GM12878 (cell line): ENCODE data around the gene TBX15. TPM values are rescaled to one million over a fixed set of nuclear protein-coding genes. Genes with fewer than 3 reads are reported as not detected.

Experiments
- ATAC-seq: fragments of 200-7000 bp; cut with Tn5 transposase; 3 replicates; pipeline ENCODE4 v1.9.1; 2020; ENCODE audit warnings: mild to moderate bottlenecking, moderate library complexity
- BruUV-seq: library from RNA; stranded (reverse); fragments of 400-500 nt; replicated peaks from 2 replicates; lab custom pipeline; 2021; lab: Mats Ljungman, UMichigan
- CTCF ChIA-PET: fragments of 300-600 bp; sonication (Branson Sonifier 250); formaldehyde crosslinking; extraction: SDS; loops from one replicate; lab custom pipeline; 2021; ENCODE audit warnings: inconsistent platforms; lab: Yijun Ruan, JAX
- POLR2A ChIA-PET: fragments of 350-600 bp; formaldehyde crosslinking; extraction: SDS; loops from one replicate; lab custom pipeline; 2021; ENCODE audit warnings: inconsistent platforms; lab: Charles Lee
- RAD21 ChIA-PET: fragments of 300-600 bp; sonication (Branson Sonifier 250); formaldehyde crosslinking; loops from one replicate; lab custom pipeline; 2023; ENCODE audit warnings: antibody characterized with exemption; ENCODE audit not compliant: unreplicated experiment; lab: Charles Lee
- SMC1A ChIA-PET: fragments of 300-600 bp; sonication (Branson Sonifier 250); formaldehyde crosslinking; loops from one replicate; lab custom pipeline; 2023; ENCODE audit not compliant: unreplicated experiment, uncharacterized antibody; lab: Charles Lee
- DNase-seq: peaks from one replicate; pipeline ENCODE4 v3.0.0-alpha.2; 2011; ENCODE audit warnings: low read depth, low spot score
- FAIRE-seq: peaks from 3 replicates; lab custom pipeline; 2011; peaks lifted over from hg19 to GRCh38; lab: Jason Lieb, UNC
- H2AFZ ChIP-seq: 2 replicates; pipeline ENCODE4 v1.6.0; 2011; ENCODE audit warnings: low read depth, low read length, control low read depth; ENCODE audit not compliant: control insufficient read depth
- H3K27ac ChIP-seq: 2 replicates; pipeline ENCODE4 v1.5.1; 2011; ENCODE audit warnings: control low read depth; ENCODE audit not compliant: control insufficient read depth, insufficient read depth
- H3K27me3 ChIP-seq, 2 experiments: replicated peaks in 1 of 2; 2 replicates each; pipeline versions ENCODE4 v1.6.0 to v1.6.1; 2011; ENCODE audit warnings: low read length in 1 of 2; ENCODE audit not compliant: control insufficient read depth in 2 of 2, insufficient read depth in 2 of 2
- H3K36me3 ChIP-seq, 2 experiments: 2 replicates each; pipeline ENCODE4 v1.5.1; 2011; ENCODE audit warnings: low read length in 1 of 2; ENCODE audit not compliant: control insufficient read depth in 2 of 2, insufficient read depth in 2 of 2
- H3K4me1 ChIP-seq: 2 replicates; pipeline ENCODE4 v1.6.1; 2011; ENCODE audit warnings: mild to moderate bottlenecking, low read length, moderate library complexity, mixed read lengths; ENCODE audit not compliant: control insufficient read depth, insufficient read depth
- H3K4me2 ChIP-seq: 2 replicates; pipeline ENCODE4 v1.6.0; 2011; ENCODE audit warnings: control low read depth; ENCODE audit not compliant: control insufficient read depth, insufficient read depth
- H3K4me3 ChIP-seq: fragments of 200-600 bp; sonication (generic); 2 replicates; pipeline ENCODE4 v1.5.1; 2016
- H3K79me2 ChIP-seq: 2 replicates; pipeline ENCODE4 v1.6.0; 2011; ENCODE audit warnings: low read length; ENCODE audit not compliant: control insufficient read depth, insufficient read depth
- H3K9ac ChIP-seq: 2 replicates; pipeline ENCODE4 v1.8.0; 2011; ENCODE audit warnings: low read length, control low read depth, mixed read lengths; ENCODE audit not compliant: control insufficient read depth, insufficient read depth
- H3K9me3 ChIP-seq: replicated peaks from 3 replicates; pipeline ENCODE4 v1.5.1; 2011; ENCODE audit warnings: mild to moderate bottlenecking, low read length; ENCODE audit not compliant: control insufficient read depth, insufficient read depth
- H4K20me1 ChIP-seq: 2 replicates; pipeline ENCODE4 v1.6.0; 2011; ENCODE audit not compliant: control insufficient read depth, insufficient read depth
- EED ChIP-seq: sonication (generic); IDR thresholded peaks from 2 replicates; pipeline ENCODE4 v1.6.1; 2016; ENCODE audit warnings: antibody characterized with exemption, low read depth
- EP300 ChIP-seq, 2 experiments: fragments of 150-350 bp in 1 of 2; IDR thresholded peaks; 2 replicates each; pipeline ENCODE4 v1.6.1; 2011 to 2012; ENCODE audit warnings: low read depth in 2 of 2, low read length in 2 of 2, borderline replicate concordance in 1 of 2, improper control_type of control experiment in 1 of 2, inconsistent platforms in 1 of 2; ENCODE audit not compliant: control insufficient read depth in 1 of 2
- HCFC1 ChIP-seq: fragments of 150-350 bp; IDR thresholded peaks from 2 replicates; pipeline ENCODE4 v1.6.1; 2014; ENCODE audit warnings: low read length
- IRF4 ChIP-seq: IDR thresholded peaks from 2 replicates; pipeline ENCODE4 v1.6.1; 2011; ENCODE audit warnings: low read depth, low read length
- KAT2A ChIP-seq: conservative IDR thresholded peaks from 2 replicates; pipeline ENCODE4 v1.6.1; 2011; ENCODE audit warnings: low read depth, low read length; ENCODE audit not compliant: control insufficient read depth
- MAX ChIP-seq: IDR thresholded peaks from 2 replicates; pipeline ENCODE4 v1.6.1; 2012; ENCODE audit warnings: low read depth, low read length, improper control_type of control experiment
- MEF2A ChIP-seq: IDR thresholded peaks from 2 replicates; pipeline ENCODE4 v1.6.1; 2011; ENCODE audit warnings: low read depth, mild to moderate bottlenecking, low read length, moderate library complexity; ENCODE audit not compliant: insufficient read depth
- MYB ChIP-seq: fragments of 150-350 bp; IDR thresholded peaks from 2 replicates; pipeline ENCODE4 v1.6.1; 2014; ENCODE audit warnings: mild to moderate bottlenecking, low read depth, low read length, borderline replicate concordance
- NRF1 ChIP-seq: conservative IDR thresholded peaks from 2 replicates; pipeline ENCODE4 v1.6.1; 2011; ENCODE audit warnings: mild to moderate bottlenecking, low read depth, low read length, improper control_type of control experiment
- POU2F2 ChIP-seq: IDR thresholded peaks from 3 replicates; pipeline ENCODE4 v1.6.1; 2011; ENCODE audit warnings: low read depth, mild to moderate bottlenecking, low read length, borderline replicate concordance
- RAD51 ChIP-seq: fragments of 450-650 bp; IDR thresholded peaks from 2 replicates; pipeline ENCODE4 v1.6.1; 2016; ENCODE audit warnings: moderate library complexity, mild to moderate bottlenecking, inconsistent platforms
- SP1 ChIP-seq: IDR thresholded peaks from one replicate; pipeline ENCODE4 v1.6.1; 2011; ENCODE audit warnings: low read depth, low read length
- STAT1 ChIP-seq: fragments of 450-650 bp; conservative IDR thresholded peaks from 2 replicates; pipeline ENCODE4 v1.6.1; 2014; ENCODE audit warnings: antibody characterized with exemption, mild to moderate bottlenecking
- TCF12 ChIP-seq: IDR thresholded peaks from 2 replicates; pipeline ENCODE4 v1.6.1; 2011; ENCODE audit warnings: low read depth, mild to moderate bottlenecking, low read length
- ZNF217 ChIP-seq: fragments of 450-650 bp; IDR thresholded peaks from 2 replicates; pipeline ENCODE4 v1.6.1; 2017; ENCODE audit warnings: antibody characterized with exemption, mild to moderate bottlenecking
- ZSCAN29 ChIP-seq: fragments of 450-650 bp; IDR thresholded peaks from 2 replicates; pipeline ENCODE4 v1.6.1; 2017; ENCODE audit warnings: mild to moderate bottlenecking, moderate library complexity
- WGBS: methylation state at CpG from one replicate; pipeline ENCODE4 v1.1.6; 2016; ENCODE audit warnings: low lambda C conversion rate; ENCODE audit not compliant: insufficient replicate concordance, insufficient coverage; ENCODE audit errors: missing lambda C conversion rate; 5-methylcytosine and 5-hydroxymethylcytosine counted together
- in situ Hi-C: fragments of 300-500 bp; cut with MboI; formaldehyde crosslinking; loops from 9 replicates; pipeline ENCODE4 v1.14.3; 2018; ENCODE audit warnings: mixed read lengths
- intact Hi-C: fragments of 100-400 bp; cut with micrococcal nuclease; formaldehyde crosslinking; loops from one replicate; pipeline ENCODE4 v1.14.2; 2022; ENCODE audit not compliant: unreplicated experiment
- polyA plus RNA-seq, 11 experiments: library from polyadenylated mRNA; depleted of rRNA in 4 of 11; unstranded in 6 of 11; stranded (reverse) in 5 of 11; fragments of >200 nt; fragmentation: Nextera tagmentation in 4 of 11; fragmentation: Illumina TruSeq in 1 of 11; extraction: Ambion mirVana in 4 of 11; extraction: Trizol in 1 of 11; gene quantifications; 1 replicate in 1 of 11; 2 replicates in 10 of 11; pipeline versions ENCODE4 v1.2.1 to v1.2.3, GENCODE V29; 2011 to 2016; ENCODE audit warnings: inconsistent platforms in 2 of 11, missing spikeins in 2 of 11, low read depth in 1 of 11
- total RNA-seq, 4 experiments: library from RNA; depleted of rRNA in 3 of 4; stranded (reverse); fragments of >200 nt in 3 of 4; fragmentation: Illumina TruSeq in 1 of 4; extraction: Trizol in 1 of 4; gene quantifications; 2 replicates each; pipeline versions ENCODE4 v1.2.1 to v1.2.3, GENCODE V29; 2013 to 2021
- TF ChIP-seq, protein P1 (sequence below): fragments of 450-650 bp; formaldehyde crosslinking; IDR thresholded peaks from 2 replicates; pipeline ENCODE4 v1.5.0; 2022; ENCODE audit warnings: mild to moderate bottlenecking, missing genetic modification characterization

Gene TBX15
- total and polyA plus RNA-seq, 10 of the 15 experiments (the other 5 are each of a cell fraction or from before 2014, with no cell fraction given) = 0.64 to 9.4 (median 0.99) TPM

GRCh38 chr1:119032986-119033385, 44.8 kb upstream of the TBX15 start:
- in situ Hi-C loops (no loop called here), intact Hi-C loops (no loop called here)
- FAIRE-seq (no peak), ATAC-seq (no peak), DNase-seq (no peak)
- TF ChIP-seq IRF4 (no peak), STAT1 (no peak), ZNF217 (no peak), TCF12 (no peak), NRF1 (no peak), RAD51 (no peak), EED (no peak), MEF2A (no peak), POU2F2 (no peak), HCFC1 (no peak), MYB (no peak), MAX (no peak), KAT2A (no peak), ZSCAN29 (no peak), SP1 (no peak), EP300 (IDR thresholded peaks at IDR 0.05; ENCODE audit: borderline replicate concordance in 1 of 2, control insufficient read depth in 1 of 2, low read depth in 2 of 2, low read length in 2 of 2) (no peak)
- TF ChIP-seq, protein P1, sequence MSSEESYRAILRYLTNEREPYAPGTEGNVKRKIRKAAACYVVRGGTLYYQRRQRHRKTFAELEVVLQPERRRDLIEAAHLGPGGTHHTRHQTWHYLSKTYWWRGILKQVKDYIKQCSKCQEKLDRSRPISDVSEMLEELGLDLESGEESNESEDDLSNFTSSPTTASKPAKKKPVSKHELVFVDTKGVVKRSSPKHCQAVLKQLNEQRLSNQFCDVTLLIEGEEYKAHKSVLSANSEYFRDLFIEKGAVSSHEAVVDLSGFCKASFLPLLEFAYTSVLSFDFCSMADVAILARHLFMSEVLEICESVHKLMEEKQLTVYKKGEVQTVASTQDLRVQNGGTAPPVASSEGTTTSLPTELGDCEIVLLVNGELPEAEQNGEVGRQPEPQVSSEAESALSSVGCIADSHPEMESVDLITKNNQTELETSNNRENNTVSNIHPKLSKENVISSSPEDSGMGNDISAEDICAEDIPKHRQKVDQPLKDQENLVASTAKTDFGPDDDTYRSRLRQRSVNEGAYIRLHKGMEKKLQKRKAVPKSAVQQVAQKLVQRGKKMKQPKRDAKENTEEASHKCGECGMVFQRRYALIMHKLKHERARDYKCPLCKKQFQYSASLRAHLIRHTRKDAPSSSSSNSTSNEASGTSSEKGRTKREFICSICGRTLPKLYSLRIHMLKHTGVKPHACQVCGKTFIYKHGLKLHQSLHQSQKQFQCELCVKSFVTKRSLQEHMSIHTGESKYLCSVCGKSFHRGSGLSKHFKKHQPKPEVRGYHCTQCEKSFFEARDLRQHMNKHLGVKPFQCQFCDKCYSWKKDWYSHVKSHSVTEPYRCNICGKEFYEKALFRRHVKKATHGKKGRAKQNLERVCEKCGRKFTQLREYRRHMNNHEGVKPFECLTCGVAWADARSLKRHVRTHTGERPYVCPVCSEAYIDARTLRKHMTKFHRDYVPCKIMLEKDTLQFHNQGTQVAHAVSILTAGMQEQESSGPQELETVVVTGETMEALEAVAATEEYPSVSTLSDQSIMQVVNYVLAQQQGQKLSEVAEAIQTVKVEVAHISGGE (CRISPR knock-in tag) = no peak
- H2AFZ ChIP-seq = no peak overlapping the region
- H3K9ac ChIP-seq = no peak overlapping the region
- ChIA-PET SMC1A (no interaction called here), POLR2A (no interaction called here), CTCF (no interaction called here), RAD21 (no interaction called here)
- no peaks in the 10 kb centered on the region for H3K36me3 ChIP-seq
- H4K20me1 ChIP-seq = no peaks in the 10 kb centered on the region
- WGBS = over 99% methylated on average over 22 of the region's 22 CpGs
- no peaks in the 10 kb centered on the region for H3K4me1 ChIP-seq
- no peak overlapping the region for H3K4me3 ChIP-seq
- no peaks in the 10 kb centered on the region for H3K9me3 ChIP-seq
- no peak overlapping the region for H3K27ac ChIP-seq
- no peaks in the 10 kb centered on the region for H3K79me2 ChIP-seq
- H3K27me3 ChIP-seq = no peaks in the 10 kb centered on the region
- H3K4me2 ChIP-seq = no peak overlapping the region
- BruUV-seq = no TSS peak
